ENCODE measurements around the gene FAM168A.

Gene FAM168A

GRCh38 chr11:73401217-73401923, 196.5 kb downstream of the FAM168A start:
- in situ Hi-C loops (cut with HindIII; ENCODE audit: low pct_ligation_motif_present, low pct_unique_long_range_greater_than_20kb, low sequenced_read_pairs) = no loop called here

GRCh38 chr11:73400293-73400692, 197.6 kb downstream of the FAM168A start:
- in situ Hi-C loops (cut with HindIII; ENCODE audit: low pct_ligation_motif_present, low pct_unique_long_range_greater_than_20kb, low sequenced_read_pairs) = no loop called here
- no peak for DNase-seq

More at GRCh38 chr11:73401217-73401923, 196.5 kb downstream of the FAM168A start:
- no peak for DNase-seq

- no peak for DNase-seq
- in situ Hi-C loops (cut with HindIII; ENCODE audit: low pct_ligation_motif_present, low pct_unique_long_range_greater_than_20kb, low sequenced_read_pairs) = no loop called here
These were observed 198.3 kb downstream of the FAM168A start for GRCh38 chr11:73399636-73400035.

GRCh38 chr11:73399159-73399590, 198.7 kb downstream of the FAM168A start:
- DNase-seq = no peak
- in situ Hi-C loops (cut with HindIII; ENCODE audit: low pct_ligation_motif_present, low pct_unique_long_range_greater_than_20kb, low sequenced_read_pairs) = no loop called here

- in situ Hi-C loops (cut with HindIII; ENCODE audit: low pct_ligation_motif_present, low pct_unique_long_range_greater_than_20kb, low sequenced_read_pairs) = no loop called here
- DNase-seq = no peak
These were observed 199.2 kb downstream of the FAM168A start for GRCh38 chr11:73398721-73399120.

- DNase-seq = no peak
- in situ Hi-C loops (cut with HindIII; ENCODE audit: low pct_ligation_motif_present, low pct_unique_long_range_greater_than_20kb, low sequenced_read_pairs) = no loop called here
These were observed 199.8 kb downstream of the FAM168A start for GRCh38 chr11:73398132-73398526.

- no peak for DNase-seq
- in situ Hi-C loops (cut with HindIII; ENCODE audit: low pct_ligation_motif_present, low pct_unique_long_range_greater_than_20kb, low sequenced_read_pairs) = no loop called here
These were observed 200.3 kb downstream of the FAM168A start for GRCh38 chr11:73397468-73398131.

GRCh38 chr11:73396985-73397384, 200.9 kb downstream of the FAM168A start:
- in situ Hi-C loops (cut with HindIII; ENCODE audit: low pct_ligation_motif_present, low pct_unique_long_range_greater_than_20kb, low sequenced_read_pairs) = no loop called here

GRCh38 chr11:73396251-73396930, 201.5 kb downstream of the FAM168A start:
- in situ Hi-C loops (cut with HindIII; ENCODE audit: low pct_ligation_motif_present, low pct_unique_long_range_greater_than_20kb, low sequenced_read_pairs) = no loop called here
- no peak for DNase-seq

More at GRCh38 chr11:73396985-73397384, 200.9 kb downstream of the FAM168A start:
- no peak for DNase-seq

GRCh38 chr11:73395297-73396208, 202.4 kb downstream of the FAM168A start:
- in situ Hi-C loops (cut with HindIII; ENCODE audit: low pct_ligation_motif_present, low pct_unique_long_range_greater_than_20kb, low sequenced_read_pairs) = no loop called here
- DNase-seq = no peak

- in situ Hi-C loops (cut with HindIII; ENCODE audit: low pct_ligation_motif_present, low pct_unique_long_range_greater_than_20kb, low sequenced_read_pairs) = no loop called here
- no peak for DNase-seq
These were observed 203.3 kb downstream of the FAM168A start for GRCh38 chr11:73394416-73395296.

GRCh38 chr11:73393479-73394415, 204.2 kb downstream of the FAM168A start:
- peak; percentile 69 for DNase-seq
- in situ Hi-C loops (cut with HindIII; ENCODE audit: low pct_ligation_motif_present, low pct_unique_long_range_greater_than_20kb, low sequenced_read_pairs) = no loop called here

- in situ Hi-C loops (cut with HindIII; ENCODE audit: low pct_ligation_motif_present, low pct_unique_long_range_greater_than_20kb, low sequenced_read_pairs) = no loop called here
These were observed 204.9 kb downstream of the FAM168A start for GRCh38 chr11:73393011-73393380.

GRCh38 chr11:73392108-73393010, 205.6 kb downstream of the FAM168A start:
- in situ Hi-C loops (cut with HindIII; ENCODE audit: low pct_ligation_motif_present, low pct_unique_long_range_greater_than_20kb, low sequenced_read_pairs) = no loop called here
- DNase-seq = no peak

More at GRCh38 chr11:73393011-73393380, 204.9 kb downstream of the FAM168A start:
- no peak for DNase-seq

GRCh38 chr11:73391665-73392064, 206.2 kb downstream of the FAM168A start:
- in situ Hi-C loops (cut with HindIII; ENCODE audit: low pct_ligation_motif_present, low pct_unique_long_range_greater_than_20kb, low sequenced_read_pairs) = no loop called here
- DNase-seq = no peak

All from ACHN (cell line).